ENCODE data around the gene ALDOC. TPM values are rescaled to one million over a fixed set of nuclear protein-coding genes. Genes with fewer than 3 reads are reported as not detected.

The ALDOC gene
- total and polyA plus RNA-seq, 2 donors (not counting 1 experiment from before 2014, with no cell fraction given): 91.3 to 111 TPM

GRCh38 chr17:28537219-28537610 lies 39.5 kb downstream of the ALDOC start:
- Histone ChIP-seq H3K4me1 (ENCODE audit: control insufficient read depth, extremely low read depth, insufficient read depth, low read length) (no peaks in the 10 kb centered on the region), H3K36me3 (ENCODE audit: control insufficient read depth, insufficient read depth, low read length) (no peaks in the 10 kb centered on the region), H3K4me2 (ENCODE audit: extremely low read depth, insufficient read depth, low read length) (no peak overlapping the region), H3K9me3 (ENCODE audit: control insufficient read depth, insufficient read depth, low read depth, low read length) (no peaks in the 10 kb centered on the region), H2AFZ (ENCODE audit: low read length) (no peak overlapping the region), H3K79me2 (ENCODE audit: control insufficient read depth, insufficient read depth, low read length) (no peaks in the 10 kb centered on the region), H3K27ac (ENCODE audit: insufficient read depth, low read length) (no peak overlapping the region), H3K4me3 (replicated peaks in 1 of 4; ENCODE audit: control extremely low read depth in 1 of 4, insufficient read depth in 1 of 4, low read depth in 3 of 4, low read length in 4 of 4) (no peak overlapping the region), H3K27me3 (ENCODE audit: control insufficient read depth, insufficient read depth, low read length) (peaks cover 11% of the 10 kb centered on the region), H4K20me1 (ENCODE audit: control insufficient read depth, extremely low read depth, insufficient read depth, low read length) (no peaks in the 10 kb centered on the region), H3K9ac (ENCODE audit: insufficient read depth, low read length) (no peak overlapping the region)
- no peak for DNase-seq (ENCODE audit: low read depth in 2 of 2)
- TF ChIP-seq EZH2 (IDR thresholded peaks at IDR 0.05; ENCODE audit: low read length, missing control alignments) (no peak), CTCF (conservative IDR thresholded peaks at IDR 0.05 in 1 of 2, IDR thresholded peaks at IDR 0.05 in 1 of 2; ENCODE audit: low read depth in 1 of 2, low read length in 2 of 2) (no peak)

GRCh38 chr17:28536532-28537218 lies 40.0 kb downstream of the ALDOC start:
- no peak overlapping the region for H3K4me3 ChIP-seq (replicated peaks in 1 of 4; ENCODE audit: control extremely low read depth in 1 of 4, insufficient read depth in 1 of 4, low read depth in 3 of 4, low read length in 4 of 4)
- no peaks in the 10 kb centered on the region for H3K79me2 ChIP-seq (ENCODE audit: control insufficient read depth, insufficient read depth, low read length)
- H3K36me3 ChIP-seq (ENCODE audit: control insufficient read depth, insufficient read depth, low read length): no peaks in the 10 kb centered on the region
- H3K9ac ChIP-seq (ENCODE audit: insufficient read depth, low read length): no peak overlapping the region
- H2AFZ ChIP-seq (ENCODE audit: low read length): no peak overlapping the region
- H3K9me3 ChIP-seq (ENCODE audit: control insufficient read depth, insufficient read depth, low read depth, low read length): no peaks in the 10 kb centered on the region
- no peaks in the 10 kb centered on the region for H3K4me1 ChIP-seq (ENCODE audit: control insufficient read depth, extremely low read depth, insufficient read depth, low read length)
- H4K20me1 ChIP-seq (ENCODE audit: control insufficient read depth, extremely low read depth, insufficient read depth, low read length): no peaks in the 10 kb centered on the region
- H3K4me2 ChIP-seq (ENCODE audit: extremely low read depth, insufficient read depth, low read length): no peak overlapping the region
- H3K27ac ChIP-seq (ENCODE audit: insufficient read depth, low read length): no peak overlapping the region
- TF ChIP-seq EZH2 (IDR thresholded peaks at IDR 0.05; ENCODE audit: low read length, missing control alignments) (no peak), CTCF (conservative IDR thresholded peaks at IDR 0.05 in 1 of 2, IDR thresholded peaks at IDR 0.05 in 1 of 2; ENCODE audit: low read depth in 1 of 2, low read length in 2 of 2) (no peak)
- H3K27me3 ChIP-seq (ENCODE audit: control insufficient read depth, insufficient read depth, low read length): peaks cover 11% of the 10 kb centered on the region
- no peak for DNase-seq (ENCODE audit: low read depth in 2 of 2)

GRCh38 chr17:28534740-28535375 lies 41.8 kb downstream of the ALDOC start:
- no peak for DNase-seq (ENCODE audit: low read depth in 2 of 2)
- Histone ChIP-seq H3K79me2 (ENCODE audit: control insufficient read depth, insufficient read depth, low read length) (no peaks in the 10 kb centered on the region), H3K4me1 (ENCODE audit: control insufficient read depth, extremely low read depth, insufficient read depth, low read length) (no peaks in the 10 kb centered on the region), H3K4me3 (replicated peaks in 1 of 4; ENCODE audit: control extremely low read depth in 1 of 4, insufficient read depth in 1 of 4, low read depth in 3 of 4, low read length in 4 of 4) (no peak overlapping the region), H3K27me3 (ENCODE audit: control insufficient read depth, insufficient read depth, low read length) (peaks cover 15% of the 10 kb centered on the region), H3K27ac (ENCODE audit: insufficient read depth, low read length) (no peak overlapping the region), H3K9ac (ENCODE audit: insufficient read depth, low read length) (no peak overlapping the region), H2AFZ (ENCODE audit: low read length) (no peak overlapping the region), H3K36me3 (ENCODE audit: control insufficient read depth, insufficient read depth, low read length) (no peaks in the 10 kb centered on the region), H3K9me3 (ENCODE audit: control insufficient read depth, insufficient read depth, low read depth, low read length) (no peaks in the 10 kb centered on the region), H3K4me2 (ENCODE audit: extremely low read depth, insufficient read depth, low read length) (no peak overlapping the region), H4K20me1 (ENCODE audit: control insufficient read depth, extremely low read depth, insufficient read depth, low read length) (no peaks in the 10 kb centered on the region)
- TF ChIP-seq EZH2 (IDR thresholded peaks at IDR 0.05; ENCODE audit: low read length, missing control alignments) (no peak), CTCF (conservative IDR thresholded peaks at IDR 0.05 in 1 of 2, IDR thresholded peaks at IDR 0.05 in 1 of 2; ENCODE audit: low read depth in 1 of 2, low read length in 2 of 2) (no peak)

Data from fibroblast of lung (primary cell).